ENCODE measurements around the gene XKR8.
"Not testable (repeated sequence)": the region's sequence is repeated elsewhere in the genome, so short reads cannot be mapped to it uniquely, and the experiment has no call there.

The XKR8 gene

GRCh38 chr1:27994060-27994459, 34.3 kb downstream of the XKR8 start:
- no peak for DNase-seq

- not testable (repeated sequence) for DNase-seq
These were observed 34.8 kb downstream of the XKR8 start for GRCh38 chr1:27994526-27994925.

GRCh38 chr1:27999055-27999454, 39.3 kb downstream of the XKR8 start:
- DNase-seq, result no peak

GRCh38 chr1:28002600-28002999, 42.8 kb downstream of the XKR8 start:
- no peak for DNase-seq

- DNase-seq, result not testable (repeated sequence)
These were observed 43.3 kb downstream of the XKR8 start for GRCh38 chr1:28003117-28003516.

GRCh38 chr1:28010969-28011368, 51.2 kb downstream of the XKR8 start:
- no peak for DNase-seq

All from SW 1271 (cell line).